Activated CD8-positive, alpha-beta T cell treated with anti-CD3 and anti-CD28 coated beads for 36 hours (primary cell): ENCODE results near the gene ZNF598. TPM values are rescaled to one million over a fixed set of nuclear protein-coding genes. Genes with fewer than 3 reads are reported as not detected.

Experiments used
- ATAC-seq: fragments of 200-7000 bp; cut with Tn5 transposase; one replicate; pipeline ENCODE4 v1.10.0; 2021; ENCODE audit warnings: mild to moderate bottlenecking, moderate library complexity
- CTCF ChIA-PET: fragments of 350-600 bp; sonication (Branson Sonifier 250); formaldehyde crosslinking; loops from one replicate; lab custom pipeline; 2021; ENCODE audit warnings: antibody characterized with exemption; lab: Charles Lee
- POLR2A ChIA-PET: fragments of 350-600 bp; sonication (Branson Sonifier 250); formaldehyde crosslinking; loops from one replicate; lab custom pipeline; 2021; ENCODE audit warnings: antibody characterized with exemption; lab: Charles Lee
- DNase-seq: peaks from one replicate; pipeline ENCODE4 v3.0.0-alpha.2; 2020
- H3K27ac Mint-ChIP-seq: one replicate; pipeline ENCODE4 v1.8.0; 2021; ENCODE audit warnings: mild to moderate bottlenecking, mixed read lengths
- H3K27me3 Mint-ChIP-seq: one replicate; pipeline ENCODE4 v1.8.0; 2021; ENCODE audit warnings: mixed read lengths
- H3K36me3 Mint-ChIP-seq: one replicate; pipeline ENCODE4 v1.8.0; 2021; ENCODE audit warnings: low read depth, mixed read lengths
- H3K4me1 Mint-ChIP-seq: one replicate; pipeline ENCODE4 v1.8.0; 2021; ENCODE audit warnings: low read depth, mixed read lengths
- H3K4me3 Mint-ChIP-seq: one replicate; pipeline ENCODE4 v1.8.0; 2021; ENCODE audit warnings: mild to moderate bottlenecking, moderate library complexity, mixed read lengths
- H3K9me3 Mint-ChIP-seq: one replicate; pipeline ENCODE4 v1.8.0; 2021; ENCODE audit warnings: mixed read lengths
- intact Hi-C: fragments of 100-400 bp; cut with micrococcal nuclease; formaldehyde crosslinking; loops from one replicate; pipeline ENCODE4 v1.10.0; 2022
- total RNA-seq, 2 experiments: library from RNA; stranded (reverse); gene quantifications; one replicate each; pipeline ENCODE4 v1.2.3, GENCODE V29; 2021
- TF ChIP-seq, protein P1 (sequence below): fragments of 200-600 bp; IDR thresholded peaks from one replicate; pipeline ENCODE4 v1.8.0; 2022; ENCODE audit warnings: antibody characterized with exemption, mild to moderate bottlenecking

The ZNF598 gene
- total RNA-seq, 2 experiments from 2014 or later = 85.5 to 90.3 TPM

DNA sequence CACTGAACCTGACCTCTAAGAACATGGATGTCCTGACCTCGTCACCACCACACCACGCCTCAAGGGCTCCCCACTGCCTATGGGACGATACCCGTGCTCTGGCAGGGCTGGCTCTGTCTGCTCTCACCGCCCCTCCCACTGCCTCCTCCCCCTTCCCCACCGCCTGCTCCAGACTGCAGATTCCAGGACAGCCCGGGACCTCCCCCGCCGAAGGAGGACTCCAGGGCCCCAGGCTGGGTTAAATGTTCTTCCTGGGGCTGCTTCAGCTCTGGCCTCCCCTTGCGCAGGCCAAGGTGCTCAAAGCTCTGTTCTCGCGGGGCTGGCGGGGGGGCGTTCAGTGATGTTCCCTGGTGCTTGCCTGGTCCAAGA lies 13.1 kb upstream of the ZNF598 start:
- DNase-seq (no peak), ATAC-seq (peak; percentile 26)
- Mint-ChIP-seq H3K9me3 (no peaks in the 10 kb centered on the region), H3K4me3 (peak overlapping the region; percentile 49), H3K36me3 (peaks cover 4% of the 10 kb centered on the region), H3K4me1 (peaks cover 23% of the 10 kb centered on the region), H3K27me3 (peaks cover 25% of the 10 kb centered on the region), H3K27ac (no peak overlapping the region)
- intact Hi-C loops = loop anchor here (2.0 kb wide), 1 partner anchor 118 kb away; no protein-coding TSS in a partner anchor
- ChIA-PET POLR2A (interaction anchor here (0.7 to 2.4 kb wide), 8 partner anchors 18 to 132 kb away, joined by 3 to 12 read pairs (median 3); partner anchors contain the start of genes NTHL1, RPS2, TRAF7 and TSC2), CTCF (interaction anchor here (0.6 to 3.8 kb wide), 18 partner anchors 9 to 236 kb away, joined by 3 to 46 read pairs (median 4); partner anchors contain the start of genes NTHL1, PKD1, TRAF7 and TSC2)
- TF ChIP-seq, protein P1, sequence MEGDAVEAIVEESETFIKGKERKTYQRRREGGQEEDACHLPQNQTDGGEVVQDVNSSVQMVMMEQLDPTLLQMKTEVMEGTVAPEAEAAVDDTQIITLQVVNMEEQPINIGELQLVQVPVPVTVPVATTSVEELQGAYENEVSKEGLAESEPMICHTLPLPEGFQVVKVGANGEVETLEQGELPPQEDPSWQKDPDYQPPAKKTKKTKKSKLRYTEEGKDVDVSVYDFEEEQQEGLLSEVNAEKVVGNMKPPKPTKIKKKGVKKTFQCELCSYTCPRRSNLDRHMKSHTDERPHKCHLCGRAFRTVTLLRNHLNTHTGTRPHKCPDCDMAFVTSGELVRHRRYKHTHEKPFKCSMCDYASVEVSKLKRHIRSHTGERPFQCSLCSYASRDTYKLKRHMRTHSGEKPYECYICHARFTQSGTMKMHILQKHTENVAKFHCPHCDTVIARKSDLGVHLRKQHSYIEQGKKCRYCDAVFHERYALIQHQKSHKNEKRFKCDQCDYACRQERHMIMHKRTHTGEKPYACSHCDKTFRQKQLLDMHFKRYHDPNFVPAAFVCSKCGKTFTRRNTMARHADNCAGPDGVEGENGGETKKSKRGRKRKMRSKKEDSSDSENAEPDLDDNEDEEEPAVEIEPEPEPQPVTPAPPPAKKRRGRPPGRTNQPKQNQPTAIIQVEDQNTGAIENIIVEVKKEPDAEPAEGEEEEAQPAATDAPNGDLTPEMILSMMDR = no peak

DNA sequence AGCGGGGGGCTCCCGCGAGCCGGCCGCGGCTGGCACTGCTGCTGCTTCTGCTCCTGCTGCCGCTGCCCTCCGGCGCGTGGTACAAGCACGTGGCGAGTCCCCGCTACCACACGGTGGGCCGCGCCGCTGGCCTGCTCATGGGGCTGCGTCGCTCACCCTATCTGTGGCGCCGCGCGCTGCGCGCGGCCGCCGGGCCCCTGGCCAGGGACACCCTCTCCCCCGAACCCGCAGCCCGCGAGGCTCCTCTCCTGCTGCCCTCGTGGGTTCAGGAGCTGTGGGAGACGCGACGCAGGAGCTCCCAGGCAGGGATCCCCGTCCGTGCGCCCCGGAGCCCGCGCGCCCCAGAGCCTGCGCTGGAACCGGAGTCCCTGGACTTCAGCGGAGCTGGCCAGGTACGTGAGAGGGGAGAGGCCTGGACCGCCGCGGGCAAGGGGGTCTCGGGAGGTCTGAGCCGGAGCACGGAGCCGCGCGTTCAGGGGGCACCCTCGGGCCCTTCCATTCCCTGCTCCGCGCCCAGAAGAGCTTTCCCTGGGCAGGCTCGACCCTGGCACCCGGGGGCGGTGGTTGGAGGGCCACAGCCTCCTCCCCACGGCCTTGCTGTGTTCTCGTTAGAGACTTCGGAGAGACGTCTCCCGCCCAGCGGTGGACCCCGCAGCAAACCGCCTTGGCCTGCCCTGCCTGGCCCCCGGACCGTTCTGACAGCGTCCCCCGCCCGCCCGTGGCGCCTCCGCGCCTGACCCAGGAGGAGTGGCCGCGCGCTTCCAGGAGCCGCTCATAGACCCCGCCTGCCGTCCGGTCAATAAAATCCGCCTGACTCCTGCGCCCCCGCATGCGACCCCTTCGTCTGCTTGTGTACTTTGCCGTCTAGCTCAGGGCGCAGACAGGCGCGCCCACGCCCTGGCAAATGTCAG lies 10.6 kb upstream of the ZNF598 start:
- H3K4me1 Mint-ChIP-seq = peaks cover 16% of the 10 kb centered on the region
- POLR2A ChIA-PET = interaction anchor here (0.6 to 3.1 kb wide), 8 partner anchors 8 to 135 kb away, joined by 3 to 20 read pairs (median 5); partner anchors contain the start of genes RPS2 and TRAF7
- intact Hi-C loops = no loop called here

DNA sequence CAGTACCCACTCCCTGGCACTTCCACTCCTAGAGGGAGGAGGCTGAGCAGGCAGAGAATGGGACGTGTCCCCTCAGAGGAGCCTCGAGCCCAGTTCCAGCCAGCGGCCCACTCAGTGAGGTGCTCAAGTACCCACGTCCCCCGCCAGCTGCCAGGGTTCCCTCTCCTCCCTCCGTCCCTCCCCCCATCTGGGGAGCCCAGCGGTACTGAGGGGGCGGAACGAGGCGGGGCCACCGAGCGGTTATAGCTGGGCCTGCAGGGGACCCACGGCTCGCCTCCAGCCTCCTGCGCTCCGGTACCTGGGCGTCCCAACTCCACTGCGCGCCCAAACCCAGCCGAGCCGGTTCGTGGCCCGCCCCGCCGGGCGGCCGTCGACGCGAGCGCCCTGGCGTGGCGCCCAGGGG lies 9.9 kb upstream of the ZNF598 start, which contains the start of gene NPW:
TSS of gene NPW (plus strand) at position 268 of the 403 bp plus-strand sequence.
- H3K4me3 Mint-ChIP-seq = peak within 1 kb of the TSS; percentile 69
- H3K4me1 Mint-ChIP-seq = peaks cover 16% of the 10 kb centered on the region
- H3K9me3 Mint-ChIP-seq = no peaks in the 10 kb centered on the region
- intact Hi-C loops = no loop called here
- DNase-seq = peak; percentile 71
- ChIA-PET CTCF (interaction anchor here (1.0 to 3.4 kb wide), 2 partner anchors 16 to 21 kb away, joined by 3 to 13 read pairs; no protein-coding TSS in a partner anchor), POLR2A (interaction anchor here (0.6 to 3.1 kb wide), 8 partner anchors 8 to 136 kb away, joined by 3 to 20 read pairs (median 5); partner anchors contain the start of genes RPS2 and TRAF7)
- peaks cover 18% of the 10 kb centered on the region for H3K27me3 Mint-ChIP-seq
- TF ChIP-seq, protein P1 = no peak
- ATAC-seq = peak; percentile 37
- H3K27ac Mint-ChIP-seq = no peak within 1 kb of the TSS
- peaks cover 4% of the 10 kb centered on the region for H3K36me3 Mint-ChIP-seq

More for the DNA sequence above, 10.6 kb upstream of the ZNF598 start:
- H3K36me3 Mint-ChIP-seq = peaks cover 4% of the 10 kb centered on the region
- TF ChIP-seq, protein P1 = no peak
- no peak overlapping the region for H3K27ac Mint-ChIP-seq
- ATAC-seq (no peak), DNase-seq (peak; percentile 57)
- H3K27me3 Mint-ChIP-seq = peaks cover 18% of the 10 kb centered on the region
- CTCF ChIA-PET = interaction anchor here (1.0 to 3.4 kb wide), 3 partner anchors 17 to 121 kb away, joined by 3 to 13 read pairs (median 5); no protein-coding TSS in a partner anchor
- no peaks in the 10 kb centered on the region for H3K9me3 Mint-ChIP-seq
- H3K4me3 Mint-ChIP-seq = peak overlapping the region; percentile 69

DNA sequence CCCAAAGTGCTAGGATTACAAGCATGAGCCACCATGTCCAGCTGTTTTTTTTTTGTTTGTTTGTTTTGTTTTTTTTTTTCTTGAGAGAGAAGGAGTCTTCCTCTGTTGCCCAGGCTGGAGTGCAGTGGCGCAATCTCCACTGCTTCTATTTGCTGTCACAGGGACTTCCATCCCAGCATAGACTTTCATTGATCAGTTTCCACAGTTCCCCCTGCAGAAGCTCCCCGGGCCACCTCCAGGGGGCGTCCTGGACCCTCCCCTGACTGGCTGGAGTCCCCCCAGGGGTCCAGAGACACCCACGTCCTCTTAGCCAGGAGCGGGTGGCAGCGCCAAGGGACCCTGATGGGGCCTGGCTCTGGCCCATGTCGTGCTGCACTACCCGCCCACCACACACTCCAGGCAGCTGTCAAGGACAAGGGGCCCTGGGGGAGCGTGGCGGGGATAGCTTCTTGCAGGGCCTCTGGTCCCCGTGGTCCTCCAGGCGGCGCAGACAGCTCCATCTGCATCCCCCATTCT lies 6.8 kb upstream of the ZNF598 start:
- intact Hi-C loops = no loop called here
- POLR2A ChIA-PET = no interaction called here
- TF ChIP-seq, protein P1 = peak; percentile 69
- CTCF ChIA-PET = interaction anchor here (1.0 to 1.7 kb wide), 8 partner anchors 8 to 124 kb away, joined by 3 to 8 read pairs (median 4); partner anchors contain the start of gene PKD1
- Mint-ChIP-seq H3K4me3 (no peak overlapping the region), H3K27ac (no peak overlapping the region), H3K27me3 (peaks cover 12% of the 10 kb centered on the region), H3K4me1 (peaks cover 5% of the 10 kb centered on the region), H3K9me3 (no peaks in the 10 kb centered on the region), H3K36me3 (peaks cover under 1% of the 10 kb centered on the region)
- peak; percentile 38 for DNase-seq
- peak; percentile 24 for ATAC-seq
